GM12801 (cell line): Measurements from ENCODE around the gene FGF1.

Experiments
- CTCF ChIP-seq: IDR thresholded peaks from one replicate; pipeline ENCODE4 v1.5.1; 2011; ENCODE audit warnings: control low read depth; ENCODE audit not compliant: insufficient read length; ENCODE audit errors: extremely low read depth

Gene FGF1

GRCh38 chr5:142571371-142571770 lies 114.5 kb downstream of the FGF1 start:
- no peak for TF ChIP-seq CTCF

- TF ChIP-seq CTCF = no peak
Measured at GRCh38 chr5:142569905-142570304, 116.0 kb downstream of the FGF1 start.

- no peak for TF ChIP-seq CTCF
Measured at GRCh38 chr5:142568996-142569335, 116.9 kb downstream of the FGF1 start.

GRCh38 chr5:142568283-142568995 lies 117.5 kb downstream of the FGF1 start:
- TF ChIP-seq CTCF = no peak

GRCh38 chr5:142561486-142562097 lies 124.3 kb downstream of the FGF1 start:
- no peak for TF ChIP-seq CTCF

- no peak for TF ChIP-seq CTCF
Measured at GRCh38 chr5:142561029-142561428, 124.9 kb downstream of the FGF1 start.

- no peak for TF ChIP-seq CTCF
Measured at GRCh38 chr5:142552107-142552506, 133.8 kb downstream of the FGF1 start.
